Mesenchymal stem cell (in vitro differentiated cells and primary cell): Measurements from ENCODE around the gene SUSD3.

Source experiments
- DNase-seq: peaks from one replicate; pipeline ENCODE4 v3.0.0-alpha.2; 2013
- H2AFZ ChIP-seq: one replicate; pipeline ENCODE4 v1.6.1; 2013; ENCODE audit warnings: low read depth, mild to moderate bottlenecking, control low read depth, inconsistent platforms, low read length, moderate library complexity
- H2AK5ac ChIP-seq: 2 replicates; pipeline ENCODE4 v1.6.1; 2013; ENCODE audit warnings: low read length, moderate library complexity, mild to moderate bottlenecking, inconsistent platforms; ENCODE audit not compliant: severe bottlenecking
- H2BK120ac ChIP-seq: one replicate; pipeline ENCODE4 v1.6.1; 2013; ENCODE audit warnings: low read depth, mild to moderate bottlenecking, inconsistent platforms, low read length, moderate library complexity
- H2BK12ac ChIP-seq, 2 experiments: one replicate each; pipeline ENCODE4 v1.6.1; 2013; ENCODE audit warnings: inconsistent platforms in 2 of 2, low read length in 2 of 2, mild to moderate bottlenecking in 2 of 2, moderate library complexity in 2 of 2, control low read depth in 1 of 2
- H2BK15ac ChIP-seq: one replicate; pipeline ENCODE4 v1.6.1; 2013; ENCODE audit warnings: mild to moderate bottlenecking, low read depth, inconsistent platforms; ENCODE audit not compliant: poor library complexity, severe bottlenecking
- H2BK5ac ChIP-seq: 2 replicates; pipeline ENCODE4 v1.6.1; 2013; ENCODE audit warnings: low read depth, mild to moderate bottlenecking, low read length, control low read depth, inconsistent platforms; ENCODE audit not compliant: poor library complexity, severe bottlenecking
- H3K14ac ChIP-seq, 2 experiments: one replicate each; pipeline ENCODE4 v1.6.1; 2013; ENCODE audit warnings: inconsistent platforms in 2 of 2, low read length in 2 of 2, control low read depth in 1 of 2, mild to moderate bottlenecking in 1 of 2, moderate library complexity in 1 of 2
- H3K18ac ChIP-seq, 2 experiments: one replicate each; pipeline ENCODE4 v1.6.1; 2013; ENCODE audit warnings: inconsistent platforms in 2 of 2, low read length in 2 of 2, control low read depth in 1 of 2, low read depth in 1 of 2, mild to moderate bottlenecking in 1 of 2
- H3K23ac ChIP-seq, 2 experiments: one replicate each; pipeline ENCODE4 v1.6.1; 2013; ENCODE audit warnings: inconsistent platforms in 2 of 2, low read length in 2 of 2, mild to moderate bottlenecking in 2 of 2, moderate library complexity in 2 of 2, control low read depth in 1 of 2
- H3K27ac ChIP-seq: 2 replicates; pipeline ENCODE4 v1.5.1; 2013; ENCODE audit warnings: mild to moderate bottlenecking, moderate library complexity, low read length, control low read depth, inconsistent platforms; ENCODE audit not compliant: poor library complexity, severe bottlenecking
- H3K27me3 ChIP-seq, 2 experiments: 2 replicates each; pipeline versions ENCODE4 v1.6.1 to v1.7.0; 2013; ENCODE audit warnings: low read length in 2 of 2, mild to moderate bottlenecking in 2 of 2, moderate library complexity in 2 of 2, control low read depth in 1 of 2, inconsistent platforms in 1 of 2; ENCODE audit not compliant: control insufficient read depth in 1 of 2, insufficient read depth in 1 of 2
- H3K36me3 ChIP-seq, 2 experiments: 2 replicates each; pipeline versions ENCODE4 v1.6.1 to v1.7.0; 2013; ENCODE audit warnings: low read length in 2 of 2, control low read depth in 1 of 2, inconsistent platforms in 1 of 2, low read depth in 1 of 2, mild to moderate bottlenecking in 1 of 2; ENCODE audit not compliant: insufficient read depth in 2 of 2, control insufficient read depth in 1 of 2
- H3K4ac ChIP-seq, 2 experiments: one replicate each; pipeline ENCODE4 v1.6.1; 2013; ENCODE audit warnings: inconsistent platforms in 2 of 2, low read length in 2 of 2, mild to moderate bottlenecking in 2 of 2, moderate library complexity in 2 of 2, control low read depth in 1 of 2, low read depth in 1 of 2
- H3K4me1 ChIP-seq: 2 replicates; pipeline ENCODE4 v1.6.1; 2013; ENCODE audit warnings: low read depth, low read length, control low read depth; ENCODE audit not compliant: control insufficient read depth, insufficient read depth
- H3K4me2 ChIP-seq: 2 replicates; pipeline ENCODE4 v1.6.1; 2013; ENCODE audit warnings: low read length, mild to moderate bottlenecking, inconsistent platforms; ENCODE audit not compliant: poor library complexity, severe bottlenecking
- H3K4me3 ChIP-seq, 2 experiments: 2 replicates each; pipeline versions ENCODE4 v1.5.1 to v1.7.0; 2013; ENCODE audit warnings: low read length in 2 of 2, mild to moderate bottlenecking in 2 of 2, control low read depth in 1 of 2, low read depth in 1 of 2; ENCODE audit not compliant: insufficient read depth in 1 of 2
- H3K79me1 ChIP-seq: replicated peaks from 2 replicates; pipeline ENCODE4 v1.6.1; 2013; ENCODE audit warnings: mild to moderate bottlenecking, control low read depth, low read length, inconsistent platforms; ENCODE audit not compliant: poor library complexity, severe bottlenecking
- H3K9ac ChIP-seq: 2 replicates; pipeline ENCODE4 v1.7.0; 2013; ENCODE audit warnings: mild to moderate bottlenecking, low read length, moderate library complexity
- H3K9me3 ChIP-seq: 2 replicates; pipeline ENCODE4 v1.7.0; 2013; ENCODE audit warnings: mild to moderate bottlenecking, low read length; ENCODE audit not compliant: control insufficient read depth
- H4K8ac ChIP-seq: one replicate; pipeline ENCODE4 v1.6.1; 2013; ENCODE audit warnings: inconsistent platforms, mild to moderate bottlenecking, low read length, moderate library complexity
- H4K91ac ChIP-seq: one replicate; pipeline ENCODE4 v1.6.1; 2013; ENCODE audit warnings: mild to moderate bottlenecking, low read length, inconsistent platforms
- WGBS: methylation state at CpG from one replicate; pipeline ENCODE4 v1.1.7; 2013; ENCODE audit warnings: mixed read lengths; 5-methylcytosine and 5-hydroxymethylcytosine counted together

Gene SUSD3

DNA sequence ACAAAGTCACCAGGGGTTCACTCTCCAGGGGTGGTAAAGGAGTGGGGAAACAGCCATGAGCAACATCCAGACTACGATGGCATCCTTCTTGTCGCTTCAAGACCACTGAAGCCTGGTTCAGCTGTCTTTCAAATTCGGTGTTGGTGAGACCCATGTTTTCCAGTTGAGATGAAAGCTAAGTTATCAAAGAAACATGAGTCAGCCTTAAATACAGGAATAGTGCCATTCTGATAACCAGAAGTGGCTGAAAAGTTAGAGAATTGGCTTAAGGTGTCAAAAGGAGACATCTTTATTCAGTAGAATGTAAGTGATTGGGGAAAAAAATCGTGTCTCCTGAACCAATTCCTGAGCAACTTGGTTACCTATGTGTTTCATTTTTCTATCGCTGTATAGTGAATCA, 30.5 kb downstream of the SUSD3 start:
- Histone ChIP-seq H3K36me3 (no peaks in the 10 kb centered on the region), H3K14ac (no peak overlapping the region), H4K8ac (no peak overlapping the region), H2BK120ac (no peak overlapping the region), H2AK5ac (no peak overlapping the region), H3K23ac (no peak overlapping the region), H3K9ac (no peak overlapping the region), H2BK12ac (no peak overlapping the region), H3K79me1 (no peaks in the 10 kb centered on the region), H3K4me2 (no peak overlapping the region), H2BK5ac (no peak overlapping the region), H3K4me3 (no peak overlapping the region), H2AFZ (no peak overlapping the region), H3K27ac (no peak overlapping the region), H3K9me3 (peaks cover 33% of the 10 kb centered on the region), H2BK15ac (no peak overlapping the region), H3K4me1 (peaks cover 15% of the 10 kb centered on the region), H4K91ac (no peak overlapping the region), H3K4ac (no peak overlapping the region), H3K27me3 (no peaks in the 10 kb centered on the region), H3K18ac (no peak overlapping the region)
- DNase-seq = no peak
- WGBS = 88% methylated on average over 5 of the region's 5 CpGs

GRCh38 chr9:93089481-93089991, 31.0 kb downstream of the SUSD3 start:
- H3K79me1 ChIP-seq = no peaks in the 10 kb centered on the region
- H3K27ac ChIP-seq = no peak overlapping the region
- H3K9me3 ChIP-seq = peaks cover 33% of the 10 kb centered on the region
- H3K9ac ChIP-seq = no peak overlapping the region
- H2BK12ac ChIP-seq = no peak overlapping the region
- no peak overlapping the region for H3K14ac ChIP-seq
- H3K4me1 ChIP-seq = peaks cover 16% of the 10 kb centered on the region
- H3K4ac ChIP-seq = no peak overlapping the region
- no peak overlapping the region for H3K23ac ChIP-seq
- no peak for DNase-seq
- WGBS = 82% methylated on average over 12 of the region's 12 CpGs
- no peaks in the 10 kb centered on the region for H3K27me3 ChIP-seq
- peak overlapping the region in 1 of 2 experiments; percentile 18 for H3K4me3 ChIP-seq
- no peaks in the 10 kb centered on the region for H3K36me3 ChIP-seq
- no peak overlapping the region for H3K4me2 ChIP-seq
- no peak overlapping the region for H2AK5ac ChIP-seq
- H2BK120ac ChIP-seq = no peak overlapping the region
- no peak overlapping the region for H2BK5ac ChIP-seq
- H4K8ac ChIP-seq = no peak overlapping the region
- no peak overlapping the region for H3K18ac ChIP-seq
- H2BK15ac ChIP-seq = no peak overlapping the region
- no peak overlapping the region for H4K91ac ChIP-seq
- H2AFZ ChIP-seq = no peak overlapping the region

DNA sequence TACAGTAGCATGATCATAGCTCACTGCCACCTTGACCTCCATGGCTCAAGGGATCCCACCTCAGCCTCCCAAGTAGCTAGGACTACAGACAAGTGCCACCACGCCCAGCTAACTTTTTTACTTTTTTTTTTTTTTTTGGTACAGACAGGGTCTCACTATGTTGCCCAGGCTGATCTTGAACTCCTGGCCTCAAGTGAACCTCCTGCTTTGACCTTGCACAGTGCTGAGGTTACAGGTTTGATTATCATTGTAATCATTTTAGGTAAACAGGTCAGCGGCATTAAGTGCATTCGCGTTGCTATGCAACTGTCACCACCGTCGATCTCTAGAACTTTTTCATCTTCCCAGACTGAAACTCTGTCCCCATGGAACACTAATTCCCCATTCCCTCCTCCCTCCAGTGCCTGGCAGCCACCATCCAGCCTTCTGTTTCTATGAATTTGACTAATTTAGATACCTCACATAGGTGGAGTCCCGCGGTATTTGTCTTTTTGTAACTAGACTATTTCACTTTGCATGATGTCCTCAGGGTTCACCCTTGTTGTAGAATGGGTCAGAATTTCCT, 31.7 kb downstream of the SUSD3 start:
- H2BK15ac ChIP-seq = no peak overlapping the region
- H2BK12ac ChIP-seq = no peak overlapping the region
- H3K4me1 ChIP-seq = peaks cover 22% of the 10 kb centered on the region
- H3K9me3 ChIP-seq = peaks cover 33% of the 10 kb centered on the region
- no peak overlapping the region for H4K91ac ChIP-seq
- H3K4me2 ChIP-seq = no peak overlapping the region
- no peak overlapping the region for H2AFZ ChIP-seq
- H2BK5ac ChIP-seq = no peak overlapping the region
- H3K23ac ChIP-seq = no peak overlapping the region
- H3K27me3 ChIP-seq = no peaks in the 10 kb centered on the region
- no peak overlapping the region for H3K18ac ChIP-seq
- 98% methylated on average over 8 of the region's 8 CpGs for WGBS
- H3K9ac ChIP-seq = no peak overlapping the region
- H3K79me1 ChIP-seq = no peaks in the 10 kb centered on the region
- DNase-seq = no peak
- no peak overlapping the region for H3K27ac ChIP-seq
- H2BK120ac ChIP-seq = no peak overlapping the region
- no peak overlapping the region for H2AK5ac ChIP-seq
- no peak overlapping the region for H3K14ac ChIP-seq
- no peaks in the 10 kb centered on the region for H3K36me3 ChIP-seq
- H3K4me3 ChIP-seq = peak overlapping the region in 1 of 2 experiments; percentile 4
- no peak overlapping the region for H3K4ac ChIP-seq
- no peak overlapping the region for H4K8ac ChIP-seq

DNA sequence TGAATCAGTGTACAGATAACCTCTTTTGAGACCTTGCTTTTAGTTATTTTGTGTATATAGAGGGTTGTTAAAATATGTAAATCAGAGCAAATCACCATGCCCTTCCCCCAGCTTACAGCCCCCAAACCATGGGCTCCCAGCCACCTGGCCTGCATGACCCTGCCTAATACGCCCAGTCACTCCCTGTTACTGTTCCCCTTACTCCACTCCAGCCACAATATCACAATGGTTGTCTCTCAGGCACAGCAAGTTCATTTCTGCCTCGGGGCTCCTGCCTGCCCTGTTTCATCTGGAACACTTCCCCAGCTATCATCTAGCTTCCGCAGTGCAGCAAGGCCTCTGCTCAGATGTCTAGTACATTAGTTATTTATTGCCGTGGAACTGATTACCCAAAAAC, 32.6 kb downstream of the SUSD3 start:
- 90% methylated on average over 4 of the region's 4 CpGs for WGBS

More for the DNA sequence above, 32.6 kb downstream of the SUSD3 start:
- peak overlapping the region in 1 of 2 experiments; percentile 4 for H3K4me3 ChIP-seq
- peaks cover 23% of the 10 kb centered on the region for H3K4me1 ChIP-seq
- H2BK120ac ChIP-seq = no peak overlapping the region
- H3K23ac ChIP-seq = no peak overlapping the region
- no peak overlapping the region for H2AFZ ChIP-seq
- H3K4me2 ChIP-seq = no peak overlapping the region
- H3K36me3 ChIP-seq = no peaks in the 10 kb centered on the region
- H3K27ac ChIP-seq = no peak overlapping the region
- H4K91ac ChIP-seq = no peak overlapping the region
- H3K4ac ChIP-seq = no peak overlapping the region
- H2BK5ac ChIP-seq = no peak overlapping the region
- DNase-seq = no peak
- H4K8ac ChIP-seq = no peak overlapping the region
- no peaks in the 10 kb centered on the region for H3K79me1 ChIP-seq
- no peak overlapping the region for H3K18ac ChIP-seq
- H3K14ac ChIP-seq = no peak overlapping the region
- no peak overlapping the region for H2AK5ac ChIP-seq
- H2BK12ac ChIP-seq = no peak overlapping the region
- H2BK15ac ChIP-seq = no peak overlapping the region
- no peaks in the 10 kb centered on the region for H3K27me3 ChIP-seq
- H3K9me3 ChIP-seq = peaks cover 29% of the 10 kb centered on the region
- H3K9ac ChIP-seq = no peak overlapping the region
